ENCODE results near the gene PGAP3.

GRCh38 chr17:39662551-39663339, 25.1 kb downstream of the PGAP3 start:
- TF ChIP-seq CTCF (IDR thresholded peaks at IDR 0.05) (no peak), SIN3A (IDR thresholded peaks at IDR 0.05; ENCODE audit: borderline replicate concordance, insufficient read depth, low read depth, low read length) (no peak), REST (IDR thresholded peaks at IDR 0.05; ENCODE audit: insufficient read depth in 1 of 2, low read depth in 2 of 2, low read length in 1 of 2) (no peak), POLR2AphosphoS5 (IDR thresholded peaks at IDR 0.05; ENCODE audit: low read depth, low read length) (no peak), TCF7L2 (IDR thresholded peaks at IDR 0.05; ENCODE audit: low read depth, low read length) (no peak)
